Heart left ventricle (tissue), 13 donors: ENCODE results near the gene CRIP1.

Experiments
- CTCF ChIP-seq, 12 donors: fragments of 200-600 bp; sonication (generic) in 4 of 12; IDR thresholded peaks; one replicate each; pipeline versions ENCODE4 v1.5.0 to v1.8.0; 2018 to 2022; ENCODE audit warnings: antibody characterized with exemption in 12 of 12, mild to moderate bottlenecking in 5 of 12
- POLR2A ChIP-seq, 2 donors: fragments of 450-650 bp; IDR thresholded peaks; one replicate each; pipeline ENCODE4 v1.6.1; 2017; ENCODE audit warnings: antibody characterized with exemption in 2 of 2, mild to moderate bottlenecking in 2 of 2, moderate library complexity in 2 of 2
- donor health status: ischemic (EF 13 %, LVEDD 7.1; RV severe dilation, severe dysfunction).
- donor health status: DM: no; HTN: yes; CAD: no.
- donor health status: DM: no; HTN: no; CAD: no.
- donor health status: ischemic (EF 25% LVEDD 6.9; RV normal size, moderate dysfunction).
- donor health status: ischemic (EF 25% LVEDD 5.7; RV mildly dilated, moderate dysfunction).
- donor health status: ischemic (EF 35%, LVEDD 5.7; RV mildly dilated, moderate dysfunction).
- donor health status: nonischemic (EF 11% LVEDD 7.7; RV severe dilation, severe dysfunction).
- donor health status: DM: yes; HTN: yes; CAD: no.
- donor health status: PGD.
- donor health status: ischemic (EF 29% LVEDD 5.4; RV normal size, mild dysfunction).
- donor health status: nonischemic (EF 23%, LVEDD 6.1; RV moderate dilation, normal function).

GRCh38 chr14:105490267-105490571 is 3.5 kb downstream of the CRIP1 start:
- no peak for TF ChIP-seq CTCF (IDR thresholded peaks at IDR 0.05)
- no peak for TF ChIP-seq POLR2A (IDR thresholded peaks at IDR 0.05)
